Prostate gland (tissue), 2 donors: ENCODE measurements around the gene KIAA0040. TPM values are rescaled to one million over a fixed set of nuclear protein-coding genes. Genes with fewer than 3 reads are reported as not detected.

Experiments used
- DNase-seq: peaks from one replicate; pipeline ENCODE4 v3.0.0-alpha.2; 2019; ENCODE audit warnings: low spot score
- H3K27ac ChIP-seq, 2 donors: fragments of 200-600 bp; sonication (generic); 2 replicates each; pipeline ENCODE4 v1.5.1; 2017 to 2019
- H3K27me3 ChIP-seq: fragments of 200-600 bp; sonication (generic); replicated peaks from 2 replicates; pipeline ENCODE4 v1.5.1; 2019; ENCODE audit not compliant: insufficient read depth
- H3K36me3 ChIP-seq, 2 donors: fragments of 200-600 bp; sonication (generic); 1 replicate in 1 of 2; 2 replicates in 1 of 2; pipeline versions ENCODE4 v1.5.1 to v1.8.1; 2017 to 2019
- H3K4me1 ChIP-seq: fragments of 200-600 bp; sonication (generic); replicated peaks from 2 replicates; pipeline ENCODE4 v1.5.1; 2019
- H3K4me3 ChIP-seq, 2 donors: fragments of 200-600 bp; sonication (generic); 2 replicates each; pipeline ENCODE4 v1.5.1; 2017 to 2019
- H3K9me3 ChIP-seq: fragments of 200-600 bp; sonication (generic); 2 replicates; pipeline ENCODE4 v1.5.1; 2017
- POLR2A ChIP-seq: fragments of 450-650 bp; IDR thresholded peaks from one replicate; pipeline ENCODE4 v1.6.1; 2016; ENCODE audit warnings: antibody characterized with exemption, mild to moderate bottlenecking
- POLR2AphosphoS5 ChIP-seq: sonication (generic); formaldehyde crosslinking; IDR thresholded peaks from one replicate; pipeline ENCODE4 v1.6.1; 2017; ENCODE audit warnings: antibody characterized with exemption
- WGBS: methylation state at CpG from one replicate; pipeline ENCODE4 v1.1.5; 2018; 5-methylcytosine and 5-hydroxymethylcytosine counted together
- intact Hi-C: fragments of 100-400 bp; cut with DNase I; formaldehyde crosslinking; loops from one replicate; pipeline ENCODE4 v1.14.2; 2022
- total RNA-seq, 2 donors: library from RNA; depleted of rRNA; stranded (reverse); fragments of >200 nt; gene quantifications; one replicate each; pipeline ENCODE4 v1.1.0, GENCODE V29; 2016
- TF ChIP-seq, protein P1 (sequence below), 4 experiments: fragments of 200-600 bp in 2 of 4; fragments of 450-650 bp in 2 of 4; sonication (generic) in 2 of 4; IDR thresholded peaks; 1 replicate in 3 of 4; 2 replicates in 1 of 4; pipeline ENCODE4 v1.5.1; 2016 to 2019; ENCODE audit warnings: antibody characterized with exemption in 4 of 4, mild to moderate bottlenecking in 2 of 4, moderate library complexity in 2 of 4

KIAA0040 gene
- total RNA-seq, 2 donors from 2014 or later: 17.4 to 19.1 TPM

GRCh38 chr1:175222296-175222938, 29.8 kb upstream of the KIAA0040 start:
- H3K4me1 ChIP-seq: no peaks in the 10 kb centered on the region
- TF ChIP-seq, protein P1, sequence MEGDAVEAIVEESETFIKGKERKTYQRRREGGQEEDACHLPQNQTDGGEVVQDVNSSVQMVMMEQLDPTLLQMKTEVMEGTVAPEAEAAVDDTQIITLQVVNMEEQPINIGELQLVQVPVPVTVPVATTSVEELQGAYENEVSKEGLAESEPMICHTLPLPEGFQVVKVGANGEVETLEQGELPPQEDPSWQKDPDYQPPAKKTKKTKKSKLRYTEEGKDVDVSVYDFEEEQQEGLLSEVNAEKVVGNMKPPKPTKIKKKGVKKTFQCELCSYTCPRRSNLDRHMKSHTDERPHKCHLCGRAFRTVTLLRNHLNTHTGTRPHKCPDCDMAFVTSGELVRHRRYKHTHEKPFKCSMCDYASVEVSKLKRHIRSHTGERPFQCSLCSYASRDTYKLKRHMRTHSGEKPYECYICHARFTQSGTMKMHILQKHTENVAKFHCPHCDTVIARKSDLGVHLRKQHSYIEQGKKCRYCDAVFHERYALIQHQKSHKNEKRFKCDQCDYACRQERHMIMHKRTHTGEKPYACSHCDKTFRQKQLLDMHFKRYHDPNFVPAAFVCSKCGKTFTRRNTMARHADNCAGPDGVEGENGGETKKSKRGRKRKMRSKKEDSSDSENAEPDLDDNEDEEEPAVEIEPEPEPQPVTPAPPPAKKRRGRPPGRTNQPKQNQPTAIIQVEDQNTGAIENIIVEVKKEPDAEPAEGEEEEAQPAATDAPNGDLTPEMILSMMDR (IDR thresholded peaks at IDR 0.05): no peak
- no peak for TF ChIP-seq POLR2AphosphoS5
- TF ChIP-seq POLR2A: no peak
- intact Hi-C loops: no loop called here
- H3K27me3 ChIP-seq: no peaks in the 10 kb centered on the region
- H3K9me3 ChIP-seq: no peaks in the 10 kb centered on the region
- H3K36me3 ChIP-seq: no peaks in the 10 kb centered on the region
- H3K4me3 ChIP-seq: no peak overlapping the region
- H3K27ac ChIP-seq: no peak overlapping the region
- WGBS: 58% methylated on average over 9 of the region's 10 CpGs
- peak; percentile 33 for DNase-seq

GRCh38 chr1:175221557-175222175, 29.1 kb upstream of the KIAA0040 start:
- 50% methylated on average over 10 of the region's 10 CpGs for WGBS
- Histone ChIP-seq H3K27ac (no peak overlapping the region), H3K9me3 (no peaks in the 10 kb centered on the region), H3K36me3 (no peaks in the 10 kb centered on the region), H3K4me3 (no peak overlapping the region), H3K27me3 (no peaks in the 10 kb centered on the region), H3K4me1 (no peaks in the 10 kb centered on the region)
- intact Hi-C loops: no loop called here
- peak; percentile 54 for DNase-seq
- no peak for TF ChIP-seq POLR2A
- TF ChIP-seq, protein P1 (IDR thresholded peaks at IDR 0.05): peak in 3 of 4 experiments; percentile 26 to 51 (median 33)

DNA sequence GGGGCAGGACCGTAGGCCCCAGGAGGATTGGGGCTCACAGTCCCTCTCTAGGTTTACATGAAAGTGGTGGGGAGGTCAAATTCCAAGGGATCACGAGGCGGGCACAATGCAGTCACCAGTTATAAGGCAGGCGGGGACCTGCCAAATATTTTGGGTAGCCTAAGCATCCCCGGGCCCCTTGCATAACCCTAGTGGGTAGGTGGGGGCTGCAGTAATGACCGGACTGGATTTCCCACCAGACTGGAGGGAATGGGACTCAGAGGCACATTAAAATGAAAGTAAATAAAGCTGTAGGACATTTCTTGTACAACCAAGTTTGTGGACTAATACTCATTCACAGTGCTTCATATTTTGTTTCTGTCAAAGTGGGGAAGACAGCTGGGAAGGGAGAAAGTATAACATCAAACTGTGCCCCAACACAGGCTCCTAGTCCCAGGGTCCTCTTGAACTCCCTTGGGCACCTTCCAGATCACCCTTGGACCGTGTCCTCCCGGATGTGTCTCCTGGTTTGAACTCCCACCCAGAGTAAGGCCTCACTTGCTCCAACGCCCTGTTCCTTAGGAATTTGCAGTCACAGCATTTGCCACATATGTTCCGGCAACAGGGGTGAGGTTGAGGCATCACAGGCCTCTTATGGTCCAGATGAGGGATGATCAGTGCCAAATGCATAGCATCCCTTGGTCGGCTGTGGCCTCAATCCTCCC, 28.4 kb upstream of the KIAA0040 start:
- WGBS: 68% methylated on average over 11 of the region's 11 CpGs
- Histone ChIP-seq H3K27me3 (no peaks in the 10 kb centered on the region), H3K27ac (no peak overlapping the region), H3K9me3 (no peaks in the 10 kb centered on the region), H3K4me3 (no peak overlapping the region), H3K36me3 (no peaks in the 10 kb centered on the region), H3K4me1 (no peaks in the 10 kb centered on the region)
- DNase-seq: no peak
- TF ChIP-seq POLR2A (no peak), POLR2AphosphoS5 (no peak)
- TF ChIP-seq, protein P1 (IDR thresholded peaks at IDR 0.05): no peak
- intact Hi-C loops: no loop called here

GRCh38 chr1:175219774-175220173, 27.2 kb upstream of the KIAA0040 start:
- no peak for DNase-seq
- WGBS: 88% methylated on average over 2 of the region's 2 CpGs
- Histone ChIP-seq H3K27me3 (no peaks in the 10 kb centered on the region), H3K27ac (no peak overlapping the region), H3K4me3 (no peak overlapping the region), H3K9me3 (no peaks in the 10 kb centered on the region), H3K4me1 (no peaks in the 10 kb centered on the region), H3K36me3 (no peaks in the 10 kb centered on the region)
- TF ChIP-seq POLR2A: no peak
- no peak for TF ChIP-seq POLR2AphosphoS5
- TF ChIP-seq, protein P1 (IDR thresholded peaks at IDR 0.05): no peak
- intact Hi-C loops: no loop called here
